ENCODE data around the gene AFG3L2. TPM values are rescaled to one million over a fixed set of nuclear protein-coding genes. Genes with fewer than 3 reads are reported as not detected.
A peak's percentile ranks its signal among the peaks of the same experiment; 100 is the strongest.
"Not testable (repeated sequence)": the region's sequence is repeated elsewhere in the genome, so short reads cannot be mapped to it uniquely, and the experiment has no call there.

The AFG3L2 gene
- total and polyA plus RNA-seq, 2 of the 8 experiments (the other 6 are each of a cell fraction or from before 2014, with no cell fraction given), result 29.7 to 84.8 TPM

- POLR2A ChIA-PET (ENCODE audit: partially characterized antibody), result interaction anchor here (0.9 to 2.8 kb wide), 7 partner anchors 9 to 325 kb away, joined by 3 to 12 read pairs (median 7); partner anchors contain the start of genes CEP76 and PSMG2
- H3K9me3 ChIP-seq (ENCODE audit: insufficient read depth in 2 of 2, low read depth in 1 of 2, low read length in 1 of 2); FAIRE-seq; H3K18ac ChIP-seq (ENCODE audit: extremely low read depth, low read length); H3K14ac ChIP-seq (ENCODE audit: insufficient read length); H4K20me1 ChIP-seq (replicated peaks in 1 of 2; ENCODE audit: control insufficient read depth in 1 of 2, insufficient read depth in 2 of 2, low read length in 2 of 2); H2AK5ac ChIP-seq (ENCODE audit: low read depth, low read length); DNase-seq (ENCODE audit: low read depth in 1 of 2, low spot score in 2 of 2); H3K27me3 ChIP-seq (replicated peaks in 1 of 4; ENCODE audit: control insufficient read depth in 3 of 4, extremely low read depth in 1 of 4, insufficient read depth in 3 of 4, low read length in 3 of 4); H4K5ac ChIP-seq (ENCODE audit: insufficient read length, low read depth, low read length); H3K23me2 ChIP-seq (ENCODE audit: low read depth, low read length); H3K36me3 ChIP-seq (ENCODE audit: control insufficient read depth in 2 of 4, insufficient read depth in 4 of 4, low read length in 3 of 4); H3K4ac ChIP-seq (replicated peaks; ENCODE audit: insufficient read length, low read depth, low read length); H3K23ac ChIP-seq (ENCODE audit: insufficient read length); H3K56ac ChIP-seq (replicated peaks; ENCODE audit: insufficient read length, low read depth, low read length); H3K9ac ChIP-seq (replicated peaks in 1 of 4; ENCODE audit: extremely low read depth in 1 of 4, low read depth in 3 of 4, low read length in 3 of 4); H4K91ac ChIP-seq (replicated peaks; ENCODE audit: insufficient read length, low read length); H2BK120ac ChIP-seq (replicated peaks; ENCODE audit: low read depth, low read length); H2BK20ac ChIP-seq (ENCODE audit: low read length); H2AFZ ChIP-seq (ENCODE audit: low read length); H4K8ac ChIP-seq (ENCODE audit: extremely low read depth, insufficient read depth, low read length); H2BK12ac ChIP-seq (ENCODE audit: low read depth, low read length): not testable (repeated sequence)
- peak overlapping the region; percentile 71 to 89 for H3K4me2 ChIP-seq (ENCODE audit: insufficient read depth in 1 of 2, low read depth in 2 of 2, low read length in 2 of 2)
- peaks cover 3 to 15% (median 7%) of the 10 kb centered on the region in 4 experiments for H3K4me1 ChIP-seq (replicated peaks in 1 of 4; ENCODE audit: control insufficient read depth in 3 of 4, insufficient read depth in 4 of 4, low read length in 3 of 4)
- 62% methylated on average over 5 of the region's 5 CpGs; no CpG with 5 or more reads in 1 of the 2 experiments for WGBS, 2 experiments (ENCODE audit: extremely low coverage in 1 of 2, insufficient coverage in 1 of 2, insufficient read length in 1 of 2, insufficient replicate concordance in 2 of 2, low coverage in 1 of 2, low lambda C conversion rate in 2 of 2, missing lambda C conversion rate in 1 of 2)
- peaks cover 25 to 34% of the 10 kb centered on the region in 2 experiments for H3K79me2 ChIP-seq (ENCODE audit: control insufficient read depth in 1 of 2, insufficient read depth in 2 of 2, low read length in 2 of 2)
- 0 out of 2 replicates have a peak overlapping the region, but pooled peaks have one; percentile 0 for H2BK15ac ChIP-seq (ENCODE audit: low read length)
- CTCF ChIA-PET (ENCODE audit: partially characterized antibody), result interaction anchor here (0.8 to 1.9 kb wide), 3 partner anchors 16 to 106 kb away, joined by 3 read pairs; no protein-coding TSS in a partner anchor
- H3K79me1 ChIP-seq (ENCODE audit: low read depth, low read length), result peaks cover 19% of the 10 kb centered on the region
- H2BK5ac ChIP-seq (ENCODE audit: low read depth, low read length), result peak overlapping the region; percentile 86; the same call in 1 of the 2 replicates
- TF ChIP-seq TEAD4 (IDR thresholded peaks at IDR 0.05; ENCODE audit: low read depth, low read length), result peak; percentile 58; the same call in 1 of the 2 replicates
- peak; percentile 67; the same call in 1 of the 2 replicates for TF ChIP-seq KDM1A (IDR thresholded peaks at IDR 0.05; ENCODE audit: borderline replicate concordance, low read length)
- peak; percentile 49 for TF ChIP-seq CEBPB (IDR thresholded peaks at IDR 0.05; ENCODE audit: low read depth, low read length)
- H3K4me3 ChIP-seq (ENCODE audit: extremely low read depth in 1 of 4, insufficient read depth in 2 of 4, low read depth in 3 of 4, low read length in 4 of 4), result peak overlapping the region; percentile 44 to 89 (median 62)
- peak overlapping the region; percentile 61; the same call in 1 of the 2 replicates for H3K27ac ChIP-seq (ENCODE audit: low read depth, low read length)
Measured at GRCh38 chr18:12378198-12378558, 1.2 kb upstream of the AFG3L2 start.

All from H1 (cell line).